Measurements from ENCODE around the gene EEA1. TPM values are rescaled to one million over a fixed set of nuclear protein-coding genes. Genes with fewer than 3 reads are reported as not detected.

Gene EEA1
- total RNA-seq, 1 donor from 2014 or later, result 17.5 TPM

DNA sequence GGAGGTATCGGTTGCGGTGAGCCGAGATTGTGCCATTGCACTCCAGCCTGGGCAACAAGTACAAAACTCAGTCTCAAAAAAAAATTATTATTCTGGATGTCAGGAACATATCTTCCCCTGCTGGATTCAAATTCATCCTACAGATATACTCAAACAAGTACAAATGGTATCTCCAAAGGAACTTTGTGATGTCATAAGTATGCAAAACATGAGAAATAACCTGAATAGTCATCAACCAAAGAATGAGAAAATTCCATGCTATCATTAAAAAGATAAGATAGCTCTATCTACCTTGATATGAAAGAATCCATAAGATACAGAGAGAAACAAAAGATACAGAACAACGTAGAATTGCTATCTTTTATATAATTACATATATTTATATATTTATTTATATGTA is 67.7 kb downstream of the EEA1 start:
- no peak overlapping the region for H3K27ac Mint-ChIP-seq
- H3K36me3 Mint-ChIP-seq (ENCODE audit: low read depth), result peaks cover 18% of the 10 kb centered on the region
- H3K4me1 Mint-ChIP-seq (ENCODE audit: low read depth), result no peaks in the 10 kb centered on the region
- no peak for DNase-seq (ENCODE audit: low spot score)
- H3K27me3 Mint-ChIP-seq (ENCODE audit: insufficient read depth), result no peaks in the 10 kb centered on the region
- no peak overlapping the region for H3K4me3 Mint-ChIP-seq
- H3K9me3 Mint-ChIP-seq, result no peaks in the 10 kb centered on the region
- intact Hi-C loops (cut with micrococcal nuclease), result no loop called here

DNA sequence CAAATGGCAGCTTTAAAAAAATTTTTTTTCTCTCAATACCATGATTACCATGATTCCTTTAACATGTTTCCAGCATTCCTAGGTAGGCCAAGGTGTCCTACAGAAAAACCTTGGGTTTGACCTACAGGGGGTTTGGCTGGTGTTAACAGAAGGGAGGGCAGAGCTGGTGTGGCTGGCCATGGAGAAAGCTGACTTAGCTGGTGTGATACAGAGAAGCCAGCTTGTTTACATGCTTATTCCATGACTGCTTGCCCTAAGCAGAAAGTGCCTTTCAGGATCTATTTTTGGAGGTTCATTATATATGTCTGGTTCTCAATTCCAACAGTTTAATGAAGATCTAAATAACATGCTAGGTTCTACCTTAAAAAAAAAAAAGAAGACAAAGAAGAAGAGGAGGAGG is 68.6 kb downstream of the EEA1 start:
- Mint-ChIP-seq H3K9me3 (no peaks in the 10 kb centered on the region), H3K27me3 (ENCODE audit: insufficient read depth) (no peaks in the 10 kb centered on the region), H3K4me1 (ENCODE audit: low read depth) (no peaks in the 10 kb centered on the region), H3K4me3 (no peak overlapping the region), H3K36me3 (ENCODE audit: low read depth) (peaks cover 18% of the 10 kb centered on the region), H3K27ac (no peak overlapping the region)
- intact Hi-C loops (cut with micrococcal nuclease), result no loop called here
- no peak for DNase-seq (ENCODE audit: low spot score)

DNA sequence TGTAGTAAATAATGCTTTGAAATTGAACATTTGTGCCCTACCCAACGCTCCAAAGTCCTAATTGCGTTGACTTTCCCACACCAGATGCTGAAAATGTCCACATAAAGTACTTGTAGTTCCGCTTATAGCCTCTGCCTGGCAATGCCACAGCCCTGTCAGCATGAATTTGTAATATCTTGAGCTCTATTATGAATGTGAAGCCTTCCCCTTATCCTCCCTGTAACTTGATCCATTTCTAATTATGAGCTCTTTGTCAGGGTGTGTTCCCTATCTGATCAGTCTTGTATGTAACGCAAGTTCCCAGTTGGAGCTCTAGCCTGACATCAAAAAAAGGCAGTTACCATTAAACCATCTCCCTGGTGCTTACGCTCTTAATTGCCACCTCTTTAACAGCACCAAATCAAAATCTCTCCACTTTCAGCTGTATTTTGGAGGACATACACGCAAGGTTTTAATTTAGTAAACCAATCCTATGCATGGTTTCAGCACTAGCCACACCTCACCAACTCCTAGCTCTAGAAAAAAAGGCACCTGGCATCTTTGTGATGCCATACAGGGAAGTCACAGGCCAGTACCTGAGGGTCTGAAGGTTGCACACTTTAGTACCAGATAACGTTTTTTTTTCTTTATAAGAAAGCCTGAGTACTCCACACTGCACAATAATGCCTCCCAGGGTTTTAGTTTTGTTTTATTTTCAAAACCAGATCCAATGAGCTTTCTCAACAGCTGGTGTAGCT is 69.3 kb downstream of the EEA1 start:
- Mint-ChIP-seq H3K36me3 (ENCODE audit: low read depth) (peaks cover 18% of the 10 kb centered on the region), H3K27me3 (ENCODE audit: insufficient read depth) (no peaks in the 10 kb centered on the region), H3K27ac (no peak overlapping the region), H3K4me1 (ENCODE audit: low read depth) (no peaks in the 10 kb centered on the region), H3K4me3 (no peak overlapping the region), H3K9me3 (no peaks in the 10 kb centered on the region)
- intact Hi-C loops (cut with micrococcal nuclease), result no loop called here
- DNase-seq (ENCODE audit: low spot score), result no peak

DNA sequence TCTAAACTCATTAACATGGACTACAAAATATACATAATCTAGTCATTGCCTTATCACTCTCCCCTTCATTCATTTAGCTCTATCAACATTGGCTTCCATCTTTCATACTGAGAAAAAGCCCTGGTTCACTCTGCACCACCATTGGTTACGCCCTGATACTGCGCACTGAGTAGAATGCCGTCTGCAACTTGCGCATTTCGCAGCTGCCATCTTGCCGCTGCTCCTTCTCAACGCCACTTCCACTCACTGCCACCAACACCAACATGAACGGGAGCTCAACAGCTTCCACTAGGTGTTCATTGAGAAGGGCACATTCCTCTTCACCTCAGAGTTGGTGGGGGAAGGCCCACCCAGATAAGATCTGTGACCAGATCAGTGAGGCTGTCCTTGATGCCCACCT is 71.3 kb downstream of the EEA1 start:
- no peaks in the 10 kb centered on the region for H3K27me3 Mint-ChIP-seq (ENCODE audit: insufficient read depth)
- DNase-seq (ENCODE audit: low spot score), result no peak
- no peak overlapping the region for H3K4me3 Mint-ChIP-seq
- peaks cover 14% of the 10 kb centered on the region for H3K36me3 Mint-ChIP-seq (ENCODE audit: low read depth)
- no peak overlapping the region for H3K27ac Mint-ChIP-seq
- H3K9me3 Mint-ChIP-seq, result no peaks in the 10 kb centered on the region
- intact Hi-C loops (cut with micrococcal nuclease), result no loop called here
- no peaks in the 10 kb centered on the region for H3K4me1 Mint-ChIP-seq (ENCODE audit: low read depth)

DNA sequence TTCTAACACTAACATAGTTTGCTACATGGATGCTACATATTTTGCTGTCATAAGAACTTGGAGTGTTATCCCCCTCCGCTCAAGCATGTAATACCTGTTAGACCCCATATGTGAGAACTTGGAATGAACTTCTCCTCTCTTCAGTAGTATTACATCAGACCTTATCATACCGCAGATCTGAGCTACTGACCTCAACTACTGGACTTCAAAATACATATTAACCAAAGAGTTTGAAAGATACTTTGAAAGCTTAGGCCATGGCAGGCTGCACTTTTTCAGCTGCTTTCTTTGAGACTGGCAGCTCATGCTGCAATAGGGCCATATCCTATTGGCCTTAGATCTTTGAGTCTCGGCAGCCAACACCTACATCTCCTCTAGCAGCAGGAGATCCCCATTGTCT is 74.8 kb downstream of the EEA1 start:
- intact Hi-C loops (cut with micrococcal nuclease), result loop anchor here (5.0 kb wide), 1 partner anchor 1123 kb away; no protein-coding TSS in a partner anchor
- no peak for DNase-seq (ENCODE audit: low spot score)
- H3K36me3 Mint-ChIP-seq (ENCODE audit: low read depth), result peaks cover 10% of the 10 kb centered on the region

DNA sequence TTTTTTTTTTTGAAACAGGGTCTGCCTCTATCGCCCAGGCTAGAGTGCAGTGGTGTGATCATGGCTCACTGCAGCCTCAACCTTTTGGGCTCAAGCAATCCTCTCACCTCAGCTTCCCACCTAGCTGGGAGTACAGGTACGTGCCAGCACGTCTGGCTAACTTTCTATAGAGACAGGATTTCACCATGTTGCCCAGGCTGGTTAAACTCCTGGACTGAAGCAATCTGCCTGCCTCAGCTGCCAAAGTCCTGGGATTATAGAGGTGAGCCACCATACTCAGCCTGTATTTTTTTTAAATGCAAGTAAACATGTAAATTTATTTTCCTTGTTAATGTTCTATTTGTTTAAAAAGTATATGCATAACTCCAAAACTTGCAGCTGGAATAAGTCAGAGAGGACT is 80.4 kb downstream of the EEA1 start:
- Mint-ChIP-seq H3K36me3 (ENCODE audit: low read depth) (peaks cover 11% of the 10 kb centered on the region), H3K27me3 (ENCODE audit: insufficient read depth) (no peaks in the 10 kb centered on the region)
- intact Hi-C loops (cut with micrococcal nuclease), result no loop called here

More for the DNA sequence above, 74.8 kb downstream of the EEA1 start:
- Mint-ChIP-seq H3K27ac (no peak overlapping the region), H3K9me3 (no peaks in the 10 kb centered on the region), H3K4me1 (ENCODE audit: low read depth) (no peaks in the 10 kb centered on the region), H3K4me3 (no peak overlapping the region), H3K27me3 (ENCODE audit: insufficient read depth) (no peaks in the 10 kb centered on the region)

DNA sequence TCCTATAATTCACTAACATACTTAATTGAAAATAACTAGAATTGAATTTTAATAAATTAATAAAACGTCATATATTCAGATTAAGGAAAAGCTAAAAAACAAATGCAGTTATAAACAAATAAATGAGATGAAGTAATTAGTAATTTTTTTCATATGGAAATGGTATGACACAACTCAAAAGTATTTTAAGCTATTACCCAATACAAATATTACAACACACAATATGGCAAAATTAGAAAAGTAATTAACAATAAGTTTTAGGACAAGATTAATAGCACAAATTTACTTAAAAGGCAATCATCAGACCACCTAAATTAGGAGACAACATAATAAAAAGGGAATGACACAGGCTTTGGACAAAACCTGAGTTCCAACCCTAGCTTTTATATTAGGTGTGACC is 81.7 kb downstream of the EEA1 start:
- Mint-ChIP-seq H3K9me3 (no peaks in the 10 kb centered on the region), H3K27me3 (ENCODE audit: insufficient read depth) (no peaks in the 10 kb centered on the region), H3K4me3 (no peak overlapping the region), H3K4me1 (ENCODE audit: low read depth) (no peaks in the 10 kb centered on the region), H3K27ac (no peak overlapping the region), H3K36me3 (ENCODE audit: low read depth) (peaks cover 11% of the 10 kb centered on the region)
- no peak for DNase-seq (ENCODE audit: low spot score)
- intact Hi-C loops (cut with micrococcal nuclease), result no loop called here

More for the DNA sequence above, 80.4 kb downstream of the EEA1 start:
- Mint-ChIP-seq H3K27ac (no peak overlapping the region), H3K9me3 (no peaks in the 10 kb centered on the region), H3K4me1 (ENCODE audit: low read depth) (no peaks in the 10 kb centered on the region), H3K4me3 (no peak overlapping the region)
- DNase-seq (ENCODE audit: low spot score), result no peak

DNA sequence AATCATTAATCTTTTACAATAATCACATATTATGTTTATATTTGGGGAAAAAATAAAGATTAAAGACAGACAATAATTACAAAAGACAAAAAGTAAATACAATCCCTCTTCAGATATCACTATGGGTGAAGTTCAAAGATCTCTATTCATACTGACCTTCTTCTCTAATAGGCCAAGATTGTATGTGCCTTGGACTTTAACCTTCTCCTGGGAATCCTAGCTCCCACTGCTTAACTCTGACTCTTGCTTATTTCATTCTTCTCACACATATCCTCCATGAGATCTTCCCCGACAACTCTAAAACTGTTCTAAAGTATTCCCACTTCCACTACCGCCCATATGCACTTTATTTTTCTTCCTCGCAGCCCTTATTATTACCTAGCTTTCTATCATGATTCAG is 83.8 kb downstream of the EEA1 start:
- Mint-ChIP-seq H3K4me3 (no peak overlapping the region), H3K36me3 (ENCODE audit: low read depth) (peaks cover 8% of the 10 kb centered on the region), H3K9me3 (no peaks in the 10 kb centered on the region), H3K27ac (no peak overlapping the region), H3K27me3 (ENCODE audit: insufficient read depth) (no peaks in the 10 kb centered on the region), H3K4me1 (ENCODE audit: low read depth) (no peaks in the 10 kb centered on the region)
- DNase-seq (ENCODE audit: low spot score), result no peak
- intact Hi-C loops (cut with micrococcal nuclease), result no loop called here

DNA sequence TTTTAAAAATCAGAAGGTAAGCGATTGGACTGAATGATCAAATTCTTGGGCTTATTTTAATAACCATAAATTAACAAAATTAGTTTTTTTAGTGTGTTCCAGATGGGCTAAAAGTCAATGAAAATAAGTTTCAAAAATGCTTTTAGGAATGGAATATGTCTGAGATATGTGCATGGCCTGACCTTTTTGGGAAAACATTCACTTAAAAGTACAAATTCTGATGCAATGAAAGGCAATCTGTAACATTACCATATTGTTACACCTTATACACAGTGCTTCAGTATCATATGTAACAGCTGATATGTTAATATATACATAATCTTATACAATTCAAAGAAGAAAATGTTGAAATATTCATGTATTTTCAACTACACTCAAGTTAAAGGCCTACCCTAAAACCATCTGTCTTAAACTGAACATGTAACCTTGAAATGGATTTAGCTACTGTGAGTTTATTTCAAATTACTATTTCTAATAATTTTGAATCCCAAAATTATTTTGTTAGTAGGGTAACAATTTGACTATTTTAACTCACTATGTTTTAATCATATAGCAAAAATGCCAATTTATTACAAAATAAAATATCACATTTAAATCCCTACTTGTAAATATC is 84.8 kb downstream of the EEA1 start:
- Mint-ChIP-seq H3K4me1 (ENCODE audit: low read depth) (no peaks in the 10 kb centered on the region), H3K36me3 (ENCODE audit: low read depth) (peaks cover 6% of the 10 kb centered on the region), H3K9me3 (no peaks in the 10 kb centered on the region), H3K27ac (no peak overlapping the region), H3K27me3 (ENCODE audit: insufficient read depth) (no peaks in the 10 kb centered on the region), H3K4me3 (no peak overlapping the region)
- no peak for DNase-seq (ENCODE audit: low spot score)
- intact Hi-C loops (cut with micrococcal nuclease), result no loop called here

DNA sequence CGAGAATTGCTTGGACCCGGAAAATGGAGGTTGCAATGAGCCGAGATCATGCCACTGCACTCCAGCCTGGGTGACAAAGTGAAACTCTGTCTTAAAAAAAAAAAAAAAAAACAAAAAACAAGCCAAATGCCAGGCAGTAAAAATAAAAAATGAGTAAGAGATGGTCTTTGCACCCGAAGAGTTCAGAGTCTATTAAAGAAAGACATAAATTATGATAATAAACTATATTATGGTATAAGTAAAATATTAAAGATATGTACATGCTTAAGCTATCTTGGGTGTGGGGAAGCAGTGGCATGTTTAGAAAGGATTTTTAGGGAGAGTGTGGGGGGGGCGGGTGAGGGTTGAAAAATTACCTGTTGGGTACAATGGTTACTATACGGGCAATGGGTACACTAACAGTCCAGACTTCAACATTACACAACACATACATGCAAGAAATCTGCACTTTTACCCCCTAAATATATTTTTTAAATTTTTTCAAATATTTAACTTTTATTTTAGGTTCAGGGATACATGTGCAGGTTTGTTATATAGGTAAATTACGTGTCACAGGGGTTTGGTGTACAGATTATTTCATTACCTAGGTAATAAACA is 99.3 kb downstream of the EEA1 start:
- Mint-ChIP-seq H3K36me3 (ENCODE audit: low read depth) (peaks cover 8% of the 10 kb centered on the region), H3K9me3 (no peaks in the 10 kb centered on the region), H3K4me3 (no peak overlapping the region), H3K27ac (no peak overlapping the region), H3K27me3 (ENCODE audit: insufficient read depth) (no peaks in the 10 kb centered on the region), H3K4me1 (ENCODE audit: low read depth) (no peaks in the 10 kb centered on the region)
- DNase-seq (ENCODE audit: low spot score), result no peak
- intact Hi-C loops (cut with micrococcal nuclease), result loop anchor here (2.0 to 5.0 kb wide), 3 partner anchors 98 to 588 kb away; partner anchors contain the start of gene EEA1

DNA sequence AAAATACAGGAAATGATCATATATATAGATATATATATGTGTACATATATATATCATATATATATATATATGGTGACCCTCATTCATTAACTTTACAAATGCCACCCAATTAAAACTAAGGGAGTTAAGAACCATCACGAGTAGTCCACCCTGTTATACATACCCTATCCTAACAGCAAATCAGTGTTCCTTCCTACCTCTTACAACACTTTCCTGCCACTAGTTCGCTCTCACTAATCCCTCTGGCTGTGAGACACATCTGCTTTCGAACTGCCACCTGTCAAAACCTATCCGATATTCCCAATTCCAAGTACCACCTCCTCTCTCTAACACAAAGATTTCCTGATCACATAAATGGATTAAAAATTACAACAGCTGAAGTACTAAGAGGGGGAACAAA is 100.5 kb downstream of the EEA1 start:
- intact Hi-C loops (cut with micrococcal nuclease), result loop anchor here (2.0 to 5.0 kb wide), 3 partner anchors 99 to 589 kb away; partner anchors contain the start of gene EEA1
- no peak overlapping the region for H3K4me3 Mint-ChIP-seq
- no peak for DNase-seq (ENCODE audit: low spot score)
- H3K27me3 Mint-ChIP-seq (ENCODE audit: insufficient read depth), result no peaks in the 10 kb centered on the region
- H3K4me1 Mint-ChIP-seq (ENCODE audit: low read depth), result no peaks in the 10 kb centered on the region
- peaks cover 8% of the 10 kb centered on the region for H3K36me3 Mint-ChIP-seq (ENCODE audit: low read depth)
- H3K27ac Mint-ChIP-seq, result no peak overlapping the region
- H3K9me3 Mint-ChIP-seq, result no peaks in the 10 kb centered on the region

DNA sequence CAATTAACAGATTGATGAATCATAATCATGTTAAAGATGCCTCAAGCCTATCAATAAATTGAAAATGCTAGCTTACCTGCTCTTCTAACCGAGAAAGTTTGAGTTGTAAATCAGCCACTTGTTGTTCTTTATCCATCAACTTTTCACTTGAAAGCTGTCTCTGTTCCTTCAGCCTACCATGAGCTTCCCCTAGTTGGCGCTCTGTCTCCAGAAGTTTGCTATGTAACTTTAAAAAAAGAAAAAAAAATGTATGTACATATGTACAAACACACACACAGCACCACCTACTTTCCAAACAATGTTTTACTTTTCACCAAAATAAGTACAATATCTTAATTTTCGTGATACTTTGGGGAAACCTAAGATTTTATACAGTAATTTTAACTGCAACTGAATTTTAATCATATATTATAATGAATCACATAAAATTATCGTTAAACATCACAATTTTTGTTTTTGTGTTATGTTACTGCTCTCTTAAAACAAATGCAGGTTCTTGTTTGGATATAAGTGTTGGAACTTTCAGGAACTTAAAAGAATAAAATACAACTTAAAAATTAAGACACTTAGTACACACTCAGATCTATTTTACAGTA is 101.2 kb downstream of the EEA1 start:
- H3K27ac Mint-ChIP-seq, result no peak overlapping the region
- no peak overlapping the region for H3K4me3 Mint-ChIP-seq
- no peak for DNase-seq (ENCODE audit: low spot score)

DNA sequence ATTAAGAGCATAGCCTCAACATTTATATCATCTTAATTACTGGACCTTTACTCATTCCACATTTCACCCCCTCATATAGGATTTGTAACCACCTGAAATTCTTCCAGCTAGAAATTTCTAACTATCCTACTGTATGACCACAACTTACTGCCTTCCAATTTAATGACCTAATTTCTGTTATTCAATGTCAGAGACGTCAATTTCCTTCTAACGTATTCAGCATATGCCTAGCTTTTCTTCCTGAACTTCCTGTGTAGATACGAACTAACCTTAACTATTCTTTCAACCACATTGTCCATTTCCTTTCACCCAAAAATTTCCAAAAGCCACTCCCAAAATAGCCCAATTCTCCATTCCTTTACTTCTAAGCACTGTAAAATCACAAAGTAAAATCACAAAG is 108.0 kb downstream of the EEA1 start:
- Mint-ChIP-seq H3K27ac (no peak overlapping the region), H3K36me3 (ENCODE audit: low read depth) (peaks cover 9% of the 10 kb centered on the region), H3K4me1 (ENCODE audit: low read depth) (no peaks in the 10 kb centered on the region), H3K27me3 (ENCODE audit: insufficient read depth) (no peaks in the 10 kb centered on the region), H3K9me3 (no peaks in the 10 kb centered on the region), H3K4me3 (no peak overlapping the region)
- intact Hi-C loops (cut with micrococcal nuclease), result no loop called here
- DNase-seq (ENCODE audit: low spot score), result no peak

More for the DNA sequence above, 101.2 kb downstream of the EEA1 start:
- no peaks in the 10 kb centered on the region for H3K9me3 Mint-ChIP-seq
- H3K27me3 Mint-ChIP-seq (ENCODE audit: insufficient read depth), result no peaks in the 10 kb centered on the region
- H3K4me1 Mint-ChIP-seq (ENCODE audit: low read depth), result no peaks in the 10 kb centered on the region
- peaks cover 8% of the 10 kb centered on the region for H3K36me3 Mint-ChIP-seq (ENCODE audit: low read depth)
- intact Hi-C loops (cut with micrococcal nuclease), result loop anchor here (2.0 to 5.0 kb wide), 3 partner anchors 99 to 589 kb away; partner anchors contain the start of gene EEA1
